Activated CD8-positive, alpha-beta memory T cell treated with anti-CD3 and anti-CD28 coated beads for 36 hours (primary cell): ENCODE results near the gene CFAP410. TPM values are rescaled to one million over a fixed set of nuclear protein-coding genes. Genes with fewer than 3 reads are reported as not detected.
"Not testable (repeated sequence)": the region's sequence is repeated elsewhere in the genome, so short reads cannot be mapped to it uniquely, and the experiment has no call there.

Experiments used
- CTCF ChIA-PET: fragments of 350-600 bp; sonication (Branson Sonifier 250); formaldehyde crosslinking; loops from one replicate; lab custom pipeline; 2021; ENCODE audit warnings: antibody characterized with exemption; lab: Charles Lee
- POLR2A ChIA-PET: fragments of 350-600 bp; sonication (Branson Sonifier 250); formaldehyde crosslinking; loops from one replicate; lab custom pipeline; 2021; ENCODE audit warnings: antibody characterized with exemption; lab: Charles Lee
- total RNA-seq, 2 experiments: library from RNA; stranded (reverse); gene quantifications; one replicate each; pipeline ENCODE4 v1.2.3, GENCODE V29; 2021

CFAP410 gene
- total RNA-seq, 2 experiments from 2014 or later: 15.4 to 16.1 TPM

DNA sequence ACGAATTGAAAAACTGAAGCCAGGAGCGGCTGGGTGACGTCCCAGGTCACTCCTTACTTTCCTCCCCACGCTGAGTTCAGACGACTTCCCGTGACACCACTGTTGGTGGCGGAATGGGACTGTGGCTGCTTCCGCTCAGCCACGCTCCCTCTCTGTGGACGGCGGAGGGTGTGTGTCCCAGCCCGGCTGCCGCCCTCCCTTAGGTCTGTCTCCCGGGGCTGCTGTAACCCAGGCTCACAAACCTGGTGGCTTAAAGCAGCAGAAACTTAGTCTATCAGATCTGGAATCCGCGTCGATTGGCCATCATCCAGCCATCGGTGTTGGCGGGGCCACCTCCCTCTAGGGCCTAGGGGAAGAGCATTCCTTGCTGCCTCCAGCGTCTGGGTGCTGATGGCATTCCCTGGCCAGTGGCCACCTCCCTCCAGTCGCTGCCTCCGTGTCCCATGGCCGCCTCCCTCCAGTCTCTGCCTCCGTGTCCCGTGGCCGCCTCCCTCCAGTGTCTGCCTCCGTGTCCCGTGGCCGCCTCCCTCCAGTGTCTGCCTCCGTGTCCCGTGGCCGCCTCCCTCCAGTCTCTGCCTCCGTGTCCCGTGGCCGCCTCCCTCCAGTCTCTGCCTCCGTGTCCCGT is 31.7 kb upstream of the CFAP410 start:
- ChIA-PET CTCF (no interaction called here), POLR2A (no interaction called here)

DNA sequence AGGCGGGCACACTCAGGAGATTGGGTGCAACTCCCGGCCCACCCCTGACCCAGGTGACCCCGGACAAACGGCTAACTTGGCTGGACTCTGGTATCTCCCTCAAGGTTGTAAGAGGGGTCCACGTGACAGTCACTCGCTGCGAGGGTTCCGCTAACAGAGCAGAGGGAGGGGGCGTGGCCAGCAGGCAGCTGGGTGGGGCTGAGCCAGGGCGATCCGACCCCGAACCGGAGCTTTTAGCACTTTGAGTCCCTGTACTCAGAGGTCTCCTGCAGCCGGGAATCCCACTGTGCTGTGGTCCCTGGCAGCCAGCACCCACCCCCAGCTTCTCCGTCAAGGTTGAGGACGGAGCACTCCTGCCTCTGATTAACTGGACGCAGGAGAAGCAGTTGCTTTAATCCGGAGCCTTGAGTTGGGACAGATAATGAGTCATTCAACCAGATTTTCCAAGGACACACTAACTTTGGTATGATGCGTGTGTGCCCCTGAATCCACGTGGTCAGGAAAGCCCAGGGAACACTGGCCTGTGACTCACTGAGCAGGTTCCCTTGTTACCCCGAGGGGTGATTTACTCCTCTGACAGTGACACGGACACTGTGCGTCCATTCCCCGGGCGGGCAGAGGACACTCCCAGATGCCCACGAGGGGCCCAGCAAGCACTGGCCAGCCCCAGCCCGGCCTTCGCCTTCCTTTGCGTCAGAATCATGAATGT is 31.0 kb upstream of the CFAP410 start:
- CTCF ChIA-PET: no interaction called here
- POLR2A ChIA-PET: no interaction called here

DNA sequence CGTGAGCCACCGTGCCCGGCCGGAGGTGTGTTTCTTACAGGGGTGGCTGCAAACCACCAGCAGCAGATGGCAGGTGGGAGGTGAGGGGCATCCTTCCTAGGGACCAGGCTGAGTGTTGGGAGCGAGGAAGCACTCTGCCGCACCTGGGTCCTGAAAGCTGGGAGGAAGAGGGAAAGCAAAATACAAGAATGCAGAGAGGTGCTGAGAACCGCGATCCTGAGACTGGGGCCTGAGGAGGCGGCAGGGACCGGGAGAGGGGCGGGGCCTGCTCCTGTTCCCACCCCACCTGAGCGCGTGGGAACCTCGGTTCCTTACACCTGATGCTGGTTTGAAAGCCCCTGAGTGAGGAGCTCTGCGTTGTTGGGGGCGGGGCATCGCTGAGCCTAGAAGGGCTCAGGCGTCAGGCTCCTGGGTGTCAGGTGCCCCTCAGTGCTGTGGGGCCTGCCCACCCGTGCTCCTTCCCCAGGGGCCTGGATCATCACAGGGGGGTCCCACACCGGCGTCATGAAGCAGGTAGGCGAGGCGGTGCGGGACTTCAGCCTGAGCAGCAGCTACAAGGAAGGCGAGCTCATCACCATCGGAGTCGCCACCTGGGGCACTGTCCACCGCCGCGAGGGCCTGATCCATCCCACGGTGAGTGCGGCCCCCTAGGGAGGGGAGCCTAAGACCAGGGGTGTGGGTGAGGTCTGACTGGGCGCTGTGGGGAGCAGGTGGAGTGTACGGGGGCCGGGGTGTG is 29.7 kb upstream of the CFAP410 start:
- CTCF ChIA-PET: no interaction called here
- POLR2A ChIA-PET: no interaction called here

DNA sequence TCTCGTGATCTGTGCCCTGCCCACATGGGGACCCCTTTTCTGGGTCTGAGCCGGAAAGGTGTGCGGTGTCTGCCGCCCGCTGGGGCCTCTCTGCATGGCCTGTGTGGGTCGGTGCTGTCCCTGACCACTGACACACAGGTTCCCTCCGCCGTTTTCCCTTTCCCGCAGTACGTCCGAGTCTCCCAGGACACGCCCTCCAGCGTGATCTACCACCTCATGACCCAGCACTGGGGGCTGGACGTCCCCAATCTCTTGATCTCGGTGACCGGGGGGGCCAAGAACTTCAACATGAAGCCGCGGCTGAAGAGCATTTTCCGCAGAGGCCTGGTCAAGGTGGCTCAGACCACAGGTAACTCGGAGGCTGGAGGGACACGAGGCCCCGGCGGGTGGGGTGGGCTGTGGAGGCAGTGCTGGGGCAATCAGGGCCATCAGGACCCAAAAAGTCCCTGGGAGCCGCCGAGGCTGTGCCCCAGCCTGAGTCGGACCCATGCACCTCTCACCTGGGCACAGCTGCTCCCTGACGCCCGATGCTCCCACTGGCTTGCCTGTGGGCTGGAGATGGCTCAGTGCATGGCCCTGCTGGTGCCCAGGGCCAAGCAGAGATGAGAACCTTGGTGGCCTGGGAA is 27.5 kb upstream of the CFAP410 start:
- CTCF ChIA-PET: no interaction called here

DNA sequence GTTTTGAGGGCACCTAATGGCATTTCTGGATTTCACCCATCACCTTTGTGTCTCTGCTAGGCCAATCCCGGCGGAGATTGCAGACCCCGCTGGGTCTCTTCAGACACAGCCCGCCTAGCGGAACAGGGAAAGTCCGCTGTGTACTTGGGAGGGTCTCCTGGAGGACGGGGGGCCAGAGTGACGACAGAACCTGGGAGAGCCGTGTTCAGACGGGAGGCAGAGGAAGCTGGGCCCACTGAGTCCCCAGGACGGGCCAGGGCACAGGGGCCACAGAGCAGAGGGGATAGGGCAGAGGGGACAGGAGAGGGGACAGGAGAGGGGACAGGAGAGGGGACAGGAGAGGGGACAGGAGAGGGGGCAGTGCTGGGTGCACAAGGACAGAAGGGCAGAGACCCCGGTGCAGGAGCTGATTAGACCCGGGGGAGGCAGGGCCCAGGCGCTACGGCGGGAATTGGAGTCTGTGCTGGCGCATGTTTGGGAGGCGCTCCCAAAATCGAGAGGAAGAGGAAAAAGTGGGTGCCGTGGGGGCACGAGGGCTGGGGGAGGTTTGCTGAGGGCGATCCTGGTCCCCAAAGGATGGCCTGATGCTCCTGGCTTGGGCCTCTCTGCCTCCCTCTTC is 26.9 kb upstream of the CFAP410 start:
- POLR2A ChIA-PET: no interaction called here
- CTCF ChIA-PET: no interaction called here

More for the DNA sequence above, 27.5 kb upstream of the CFAP410 start:
- POLR2A ChIA-PET: no interaction called here

DNA sequence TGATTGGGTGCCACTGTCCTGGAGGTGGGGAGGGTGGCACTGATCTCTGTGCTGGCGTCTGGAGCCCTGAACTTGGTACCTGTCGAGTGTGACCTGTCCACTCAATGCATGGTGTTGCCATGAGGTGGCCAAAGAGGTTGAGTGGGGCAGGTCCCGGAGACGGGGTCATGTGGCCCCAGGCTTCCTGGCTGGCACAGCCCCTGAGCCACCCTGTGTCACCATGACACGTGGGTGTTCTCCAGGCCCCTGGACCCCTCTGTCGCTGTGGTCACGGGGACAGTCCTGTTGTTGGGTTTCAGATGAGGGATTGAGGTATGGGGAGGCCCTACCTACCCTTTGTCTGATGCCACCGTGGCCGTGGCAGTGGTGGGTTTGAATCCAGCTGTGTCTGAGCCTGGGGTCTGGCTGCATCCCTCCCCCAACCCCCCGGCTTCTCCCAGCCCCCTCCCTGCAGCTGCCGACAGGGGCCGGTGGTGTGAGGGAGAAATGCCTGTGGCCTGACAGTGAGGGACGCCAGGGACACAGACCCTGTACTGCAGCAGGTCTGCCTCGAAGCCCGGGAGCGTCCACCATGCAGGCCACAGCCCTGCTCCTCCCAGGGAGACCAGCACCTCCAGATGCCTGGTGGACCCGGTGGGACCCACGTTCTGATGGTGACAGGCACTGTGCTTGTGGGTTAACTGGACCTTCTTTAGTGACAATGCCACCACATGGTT is 26.2 kb upstream of the CFAP410 start:
- ChIA-PET POLR2A (no interaction called here), CTCF (no interaction called here)

DNA sequence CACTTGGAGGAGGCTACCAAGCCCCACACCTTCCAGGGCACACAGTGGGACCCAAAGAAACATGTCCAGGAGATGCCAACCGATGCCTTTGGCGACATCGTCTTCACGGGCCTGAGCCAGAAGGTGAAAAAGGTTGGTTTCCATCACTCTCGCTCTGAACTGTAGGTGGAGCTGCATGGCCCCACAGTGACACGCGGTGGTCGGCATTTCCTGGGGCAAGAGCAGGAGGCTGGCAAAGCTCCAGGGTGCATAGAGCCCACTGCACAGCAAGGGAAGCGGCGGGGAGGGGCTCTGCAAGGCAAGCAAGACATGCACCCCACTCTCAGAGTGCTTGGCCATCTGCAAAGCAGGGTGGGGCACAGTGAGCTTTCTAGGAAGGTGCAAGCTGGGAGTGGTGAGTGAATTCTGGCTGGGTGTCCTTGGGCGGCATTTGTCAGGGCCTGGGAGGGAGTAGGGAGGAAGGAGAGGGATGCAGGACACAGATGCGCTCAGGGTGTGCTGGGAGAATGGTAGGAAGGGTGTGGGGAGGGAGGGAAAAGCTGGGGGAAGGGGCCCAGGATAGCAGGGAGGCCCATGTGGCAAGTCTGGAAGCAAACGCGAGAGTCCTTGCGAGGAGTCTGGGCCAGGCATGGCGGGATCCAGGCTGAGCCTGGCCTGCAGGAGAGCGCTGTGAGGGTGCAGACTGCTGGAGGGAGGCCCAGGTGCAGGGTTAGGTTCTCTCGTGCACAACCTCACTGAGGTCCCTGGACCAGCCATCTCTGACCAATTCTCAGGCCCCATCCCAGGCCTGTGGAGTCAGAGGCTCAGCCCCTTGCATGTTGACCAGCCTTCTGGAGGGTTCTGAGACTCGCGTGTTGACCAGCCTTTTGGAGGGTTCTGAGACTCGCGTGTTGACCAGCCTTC is 25.2 kb upstream of the CFAP410 start:
- CTCF ChIA-PET: no interaction called here
- POLR2A ChIA-PET: no interaction called here

DNA sequence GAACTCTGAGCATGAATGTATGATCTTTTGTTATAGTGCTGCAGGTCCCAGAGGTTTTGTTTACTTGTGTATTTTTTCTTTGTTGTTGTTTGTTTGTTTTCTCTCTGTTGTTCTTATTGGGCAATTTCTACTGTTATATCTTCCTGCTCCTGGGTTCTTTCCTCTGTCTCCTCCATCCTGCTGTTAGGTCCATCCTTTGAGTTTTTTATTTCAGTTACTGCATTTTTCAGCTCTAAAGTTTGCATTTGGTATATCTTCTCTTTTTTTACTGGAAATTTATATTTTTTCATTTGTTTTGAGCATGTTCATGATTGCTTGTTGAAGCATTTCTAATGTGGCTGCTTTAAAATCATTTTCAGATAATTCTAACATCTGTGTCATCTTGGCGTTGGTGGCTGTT is 24.1 kb upstream of the CFAP410 start:
- POLR2A ChIA-PET: no interaction called here
- CTCF ChIA-PET: no interaction called here

DNA sequence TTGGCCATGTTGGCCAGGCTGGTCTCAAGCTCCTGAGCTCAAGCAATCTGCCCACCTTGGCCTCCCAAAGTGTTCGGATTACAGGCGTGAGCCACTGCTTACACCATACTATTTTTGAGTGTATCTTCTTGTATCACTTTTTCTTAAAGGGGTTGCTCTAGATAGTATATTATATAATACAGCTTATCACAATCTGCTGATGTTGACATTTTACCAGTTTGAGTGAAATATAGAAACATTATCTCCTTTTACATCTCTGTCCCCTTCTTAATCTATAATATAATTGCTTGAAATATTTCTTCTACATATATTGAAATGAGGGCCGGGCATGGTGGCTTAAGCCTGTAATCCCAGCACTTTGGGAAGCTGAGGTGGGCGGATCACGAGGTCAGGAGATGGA is 22.7 kb upstream of the CFAP410 start:
- POLR2A ChIA-PET: not testable (repeated sequence)
- CTCF ChIA-PET: interaction anchor here (0.7 kb wide), 1 partner anchor 28 kb away, joined by 3 read pairs; no protein-coding TSS in a partner anchor

DNA sequence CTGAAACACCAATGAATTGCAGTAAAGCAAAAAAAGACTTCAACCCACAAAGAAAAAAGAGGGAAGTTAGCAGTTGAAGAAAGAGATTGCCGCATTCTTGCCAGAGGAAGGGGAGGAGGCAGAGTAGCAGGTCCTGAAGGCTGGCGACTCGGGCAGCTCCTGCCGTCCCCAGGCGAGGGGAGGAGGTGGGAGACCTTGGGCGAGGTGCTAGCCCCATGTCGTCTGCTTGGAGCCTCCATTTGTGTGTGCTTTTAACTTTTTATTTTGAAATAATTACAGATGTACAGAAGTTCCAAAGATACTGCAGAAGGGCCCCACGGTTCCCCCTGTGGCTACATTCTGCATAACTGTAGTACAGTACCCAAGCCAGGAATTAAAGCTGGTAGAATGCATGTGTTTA is 21.0 kb upstream of the CFAP410 start:
- CTCF ChIA-PET: no interaction called here
- POLR2A ChIA-PET: no interaction called here

DNA sequence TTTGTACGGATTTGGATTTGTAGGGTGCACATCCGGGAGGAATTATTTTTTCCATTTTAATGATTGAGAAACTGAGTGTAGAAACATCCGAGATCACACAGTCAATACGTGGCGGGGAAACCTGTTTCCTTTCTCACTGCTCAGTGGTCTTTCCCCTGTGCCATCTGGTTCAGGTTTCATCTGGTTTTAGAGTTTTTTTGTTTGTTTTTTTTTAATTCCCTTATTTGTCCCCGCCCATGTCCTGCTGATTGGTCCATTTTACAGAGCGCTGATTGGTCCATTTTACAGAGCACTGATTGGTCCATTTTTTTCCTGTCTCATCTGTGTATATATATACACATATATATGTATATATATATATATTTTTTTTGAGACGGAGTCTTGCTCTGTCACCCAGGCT is 20.2 kb upstream of the CFAP410 start:
- ChIA-PET CTCF (no interaction called here), POLR2A (no interaction called here)

DNA sequence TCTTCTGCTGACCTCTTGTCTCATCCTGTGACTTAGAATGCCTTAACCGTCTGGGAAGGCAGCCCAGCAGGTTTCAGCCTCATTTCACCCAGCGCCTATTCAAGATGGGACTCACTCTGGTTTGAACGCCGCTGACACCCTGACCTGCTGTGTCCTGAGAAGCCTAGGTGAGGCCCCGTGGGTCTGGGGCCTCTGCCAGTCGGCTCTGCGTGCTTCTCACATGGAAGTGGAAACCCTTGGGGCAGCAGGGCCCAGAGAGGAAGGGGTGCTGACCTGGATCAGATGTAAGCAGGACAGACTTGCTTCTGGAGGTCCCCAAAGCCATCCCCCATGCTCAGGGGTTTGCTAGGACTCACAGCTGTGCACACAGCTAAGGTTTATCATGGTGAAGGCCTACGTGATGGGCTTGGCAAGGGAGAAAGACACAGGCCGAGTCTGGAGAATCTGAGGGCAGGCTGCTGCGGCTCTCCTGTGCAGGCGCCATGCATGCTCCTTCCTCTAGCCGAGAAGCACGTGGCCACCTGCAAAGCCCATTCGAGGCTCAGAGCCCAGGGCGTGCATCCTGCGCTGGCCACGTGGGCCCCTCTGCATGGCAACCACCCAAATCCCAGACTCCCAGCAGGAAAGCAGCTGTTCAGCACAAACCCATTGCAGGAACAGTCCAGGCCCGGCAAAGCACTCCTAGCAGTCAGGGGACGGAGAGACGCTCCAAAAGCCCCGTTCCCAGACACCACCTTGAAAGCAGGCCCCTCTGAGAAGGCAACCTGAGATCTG is 18.1 kb upstream of the CFAP410 start:
- ChIA-PET POLR2A (no interaction called here), CTCF (no interaction called here)

DNA sequence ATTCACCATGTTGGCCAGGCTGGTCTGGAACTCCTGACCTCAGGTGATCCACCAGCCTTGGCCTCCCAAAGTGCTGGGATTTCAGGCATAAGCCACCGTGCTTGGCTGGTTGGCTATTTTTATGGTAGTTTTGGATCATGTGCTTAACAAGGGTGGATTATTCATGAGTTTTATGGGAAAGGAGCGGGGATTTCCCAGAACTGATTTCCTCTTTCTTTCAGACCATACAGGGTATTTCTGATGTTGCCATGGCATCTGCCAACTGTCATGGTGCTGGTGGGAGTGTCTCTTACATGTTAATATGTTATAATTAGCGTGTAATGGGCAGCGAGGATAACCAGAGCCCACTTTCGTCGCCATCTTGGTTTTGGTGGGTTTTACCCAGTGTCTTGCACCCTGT is 17.4 kb upstream of the CFAP410 start:
- ChIA-PET CTCF (no interaction called here), POLR2A (interaction anchor here (0.7 kb wide), 1 partner anchor 139 kb away, joined by 3 read pairs; no protein-coding TSS in a partner anchor)

DNA sequence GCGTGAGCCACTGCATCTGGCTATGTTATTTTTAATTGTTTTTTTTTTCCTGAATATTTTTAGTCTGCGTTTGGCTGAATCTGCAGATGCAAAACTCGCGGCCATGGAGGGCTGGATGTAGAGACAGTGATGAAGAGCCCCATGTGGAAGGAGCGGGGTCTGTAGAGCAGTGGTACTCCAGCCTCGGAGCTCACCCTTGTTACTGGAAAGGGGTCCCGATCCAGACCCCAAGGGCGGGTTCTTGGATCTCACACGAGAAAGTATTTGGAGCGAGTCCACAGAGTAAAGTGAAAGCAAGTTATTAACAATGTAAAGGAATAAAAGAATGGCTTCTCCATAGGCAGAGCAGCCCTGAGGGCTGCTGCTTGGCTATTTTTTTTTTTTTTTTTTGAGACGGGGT is 17.0 kb upstream of the CFAP410 start:
- CTCF ChIA-PET: no interaction called here
- POLR2A ChIA-PET: interaction anchor here (0.7 kb wide), 1 partner anchor 139 kb away, joined by 3 read pairs; no protein-coding TSS in a partner anchor

DNA sequence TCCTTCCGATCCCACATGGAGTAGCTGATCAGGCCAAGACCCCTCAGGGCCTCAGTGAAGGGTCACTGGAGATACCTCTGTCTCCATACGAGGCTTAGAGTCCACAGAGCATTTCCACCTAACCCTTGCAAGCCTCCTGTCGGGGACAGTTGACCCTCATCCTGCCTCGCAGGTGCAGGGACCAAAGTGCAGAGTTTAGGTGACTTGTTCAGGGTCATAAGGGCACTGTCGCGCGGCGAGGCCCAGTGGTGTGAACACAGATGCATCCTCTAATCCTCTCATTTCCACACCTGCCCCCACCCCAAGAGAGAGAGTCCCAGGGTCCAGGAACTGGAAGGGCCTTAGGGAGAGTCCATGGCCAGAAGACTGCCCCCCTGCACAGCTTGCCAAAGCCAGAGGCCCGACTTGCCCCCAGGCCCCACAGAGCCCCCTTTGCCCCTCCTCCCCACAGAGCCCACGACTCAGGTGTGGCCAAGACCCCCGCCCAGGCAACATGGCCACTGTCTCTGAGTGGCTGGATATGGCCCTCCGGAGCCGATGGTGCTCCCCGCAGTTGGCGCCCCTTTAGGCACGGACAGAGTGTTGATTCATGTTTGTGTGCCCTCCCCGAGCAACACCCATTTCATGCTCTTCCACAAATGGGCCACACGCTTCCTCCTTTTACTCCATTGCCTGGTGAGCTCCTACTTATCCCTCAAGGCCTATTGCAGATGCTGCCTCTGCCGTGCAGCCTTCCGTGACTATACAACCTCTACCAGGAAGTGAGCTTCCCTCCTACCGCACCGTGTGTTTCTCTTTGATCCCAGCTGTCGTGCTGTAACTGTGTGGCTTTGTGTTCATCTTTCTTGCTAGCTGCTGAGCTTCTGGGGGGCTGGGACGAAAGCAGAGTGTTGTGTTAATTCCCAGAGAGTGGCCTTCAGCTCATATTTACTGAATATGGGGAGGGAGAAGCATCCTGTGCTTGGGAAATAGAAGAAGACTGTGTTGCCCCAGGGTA is 15.9 kb upstream of the CFAP410 start:
- ChIA-PET POLR2A (no interaction called here), CTCF (no interaction called here)

DNA sequence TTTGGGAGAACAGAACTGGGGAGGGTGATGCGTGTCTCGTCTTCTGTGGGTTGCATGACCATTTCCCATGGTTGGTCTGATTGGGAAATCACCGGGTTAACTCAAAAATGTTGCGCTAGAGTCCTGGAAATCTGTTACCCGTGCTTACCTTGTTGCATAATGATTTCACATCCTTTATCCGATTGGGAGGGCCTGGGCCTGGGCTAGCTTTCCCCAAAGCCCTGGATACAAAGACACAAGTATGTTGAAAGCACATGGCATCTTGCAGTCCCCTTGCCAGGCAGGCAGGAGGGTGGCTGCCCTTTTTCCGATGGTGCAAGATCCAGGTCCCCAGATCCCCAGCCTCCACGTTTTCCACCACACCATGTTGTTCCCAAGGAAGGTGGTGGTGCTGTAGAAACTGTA is 14.8 kb upstream of the CFAP410 start:
- ChIA-PET CTCF (no interaction called here), POLR2A (no interaction called here)
